H1 (cell line): Measurements from ENCODE around the gene CYP1A2. TPM values are rescaled to one million over a fixed set of nuclear protein-coding genes. Genes with fewer than 3 reads are reported as not detected.

Source experiments
- CTCF ChIA-PET: fragments of 300-600 bp; sonication (Branson Sonifier 250); formaldehyde crosslinking; loops from one replicate; lab custom pipeline; 2021; ENCODE audit not compliant: partially characterized antibody; lab: Charles Lee
- POLR2A ChIA-PET: fragments of 300-600 bp; sonication (Branson Sonifier 250); formaldehyde crosslinking; loops from one replicate; lab custom pipeline; 2021; ENCODE audit warnings: inconsistent platforms; ENCODE audit not compliant: partially characterized antibody; lab: Charles Lee
- DNase-seq, 2 experiments: peaks; one replicate each; pipeline versions ENCODE4 v3.0.0 to v3.0.0-alpha.2; 2010 to 2022; ENCODE audit warnings: low spot score in 2 of 2, low read depth in 1 of 2, mixed read lengths in 1 of 2
- FAIRE-seq: peaks from 2 replicates; lab custom pipeline; 2011; peaks lifted over from hg19 to GRCh38; lab: Jason Lieb, UNC
- H2AFZ ChIP-seq: 2 replicates; pipeline ENCODE4 v1.8.1; 2012; ENCODE audit warnings: low read length, inconsistent platforms
- H2AK5ac ChIP-seq: 2 replicates; pipeline ENCODE4 v1.6.1; 2013; ENCODE audit warnings: low read depth, low read length
- H2BK120ac ChIP-seq: replicated peaks from 2 replicates; pipeline ENCODE3; 2013; ENCODE audit warnings: low read depth, low read length, inconsistent platforms
- H2BK12ac ChIP-seq: 2 replicates; pipeline ENCODE4 v1.6.1; 2013; ENCODE audit warnings: low read depth, low read length
- H2BK15ac ChIP-seq: 2 replicates; pipeline ENCODE4 v1.6.1; 2013; ENCODE audit warnings: low read length
- H2BK20ac ChIP-seq: 2 replicates; pipeline ENCODE4 v1.6.1; 2013; ENCODE audit warnings: low read length
- H2BK5ac ChIP-seq: 2 replicates; pipeline ENCODE4 v1.6.1; 2013; ENCODE audit warnings: low read depth, low read length
- H3K14ac ChIP-seq: 2 replicates; pipeline ENCODE4 v1.6.1; 2013; ENCODE audit warnings: inconsistent platforms; ENCODE audit not compliant: insufficient read length
- H3K18ac ChIP-seq: 2 replicates; pipeline ENCODE4 v1.6.1; 2013; ENCODE audit warnings: low read length; ENCODE audit errors: extremely low read depth
- H3K23ac ChIP-seq: 2 replicates; pipeline ENCODE4 v1.6.1; 2013; ENCODE audit warnings: inconsistent platforms; ENCODE audit not compliant: insufficient read length
- H3K23me2 ChIP-seq: 2 replicates; pipeline ENCODE4 v1.6.1; 2013; ENCODE audit warnings: low read depth, low read length
- H3K27ac ChIP-seq: 2 replicates; pipeline ENCODE4 v1.6.1; 2011; ENCODE audit warnings: low read depth, low read length, inconsistent platforms
- H3K27me3 ChIP-seq, 4 experiments: replicated peaks in 1 of 4; 1 replicate in 1 of 4; 2 replicates in 3 of 4; pipeline versions ENCODE4 v1.6.1 to v1.8.1; 2011 to 2013; ENCODE audit warnings: low read length in 3 of 4, mild to moderate bottlenecking in 3 of 4, inconsistent platforms in 2 of 4, mixed read lengths in 2 of 4, moderate library complexity in 1 of 4; ENCODE audit not compliant: control insufficient read depth in 3 of 4, insufficient read depth in 3 of 4; ENCODE audit errors: extremely low read depth in 1 of 4
- H3K36me3 ChIP-seq, 4 experiments: 2 replicates each; pipeline versions ENCODE4 v1.6.1 to v1.8.1; 2011 to 2013; ENCODE audit warnings: mild to moderate bottlenecking in 4 of 4, low read length in 3 of 4, moderate library complexity in 2 of 4, control low read depth in 1 of 4, inconsistent platforms in 1 of 4; ENCODE audit not compliant: insufficient read depth in 4 of 4, control insufficient read depth in 2 of 4
- H3K4ac ChIP-seq: replicated peaks from 2 replicates; pipeline ENCODE3; 2013; ENCODE audit warnings: low read length, low read depth, mixed read lengths, inconsistent platforms; ENCODE audit not compliant: insufficient read length
- H3K4me1 ChIP-seq, 4 experiments: replicated peaks in 1 of 4; 1 replicate in 1 of 4; 2 replicates in 3 of 4; pipeline versions ENCODE4 v1.6.1 to v1.8.1; 2011 to 2013; ENCODE audit warnings: low read length in 3 of 4, inconsistent platforms in 2 of 4, mixed read lengths in 1 of 4; ENCODE audit not compliant: insufficient read depth in 4 of 4, control insufficient read depth in 3 of 4
- H3K4me2 ChIP-seq, 2 experiments: 2 replicates each; pipeline versions ENCODE4 v1.6.1 to v1.8.1; 2011 to 2013; ENCODE audit warnings: low read depth in 2 of 2, low read length in 2 of 2, control low read depth in 1 of 2, inconsistent platforms in 1 of 2, mild to moderate bottlenecking in 1 of 2; ENCODE audit not compliant: insufficient read depth in 1 of 2
- H3K4me3 ChIP-seq, 4 experiments: fragments of 200-600, 300-600 bp in 1 of 4; sonication (generic), shearing (Covaris generic), sonication (Bioruptor Twin) in 1 of 4; 2 replicates each; pipeline versions ENCODE4 v1.5.1 to v1.8.1; 2011 to 2016; ENCODE audit warnings: low read length in 4 of 4, low read depth in 3 of 4, control low read depth in 2 of 4, inconsistent platforms in 2 of 4, mild to moderate bottlenecking in 2 of 4, mixed read lengths in 1 of 4, moderate library complexity in 1 of 4; ENCODE audit not compliant: insufficient read depth in 2 of 4; ENCODE audit errors: extremely low read depth in 1 of 4
- H3K56ac ChIP-seq: replicated peaks from 2 replicates; pipeline ENCODE3; 2013; ENCODE audit warnings: low read depth, mild to moderate bottlenecking, mixed read lengths, low read length, inconsistent platforms; ENCODE audit not compliant: insufficient read length
- H3K79me1 ChIP-seq: 2 replicates; pipeline ENCODE4 v1.6.1; 2013; ENCODE audit warnings: low read depth, low read length, control low read depth
- H3K79me2 ChIP-seq, 2 experiments: 2 replicates each; pipeline versions ENCODE4 v1.6.1 to v1.8.1; 2012 to 2013; ENCODE audit warnings: low read length in 2 of 2, mild to moderate bottlenecking in 2 of 2, inconsistent platforms in 1 of 2; ENCODE audit not compliant: insufficient read depth in 2 of 2, control insufficient read depth in 1 of 2
- H3K9ac ChIP-seq, 4 experiments: replicated peaks in 1 of 4; 1 replicate in 1 of 4; 2 replicates in 3 of 4; pipeline versions ENCODE4 v1.6.1 to v1.8.1; 2011 to 2013; ENCODE audit warnings: low read depth in 3 of 4, low read length in 3 of 4, control low read depth in 2 of 4, mild to moderate bottlenecking in 2 of 4, moderate library complexity in 2 of 4, inconsistent platforms in 1 of 4; ENCODE audit errors: extremely low read depth in 1 of 4
- H3K9me3 ChIP-seq, 2 experiments: 2 replicates each; pipeline versions ENCODE4 v1.6.1 to v1.8.1; 2012 to 2013; ENCODE audit warnings: mild to moderate bottlenecking in 2 of 2, moderate library complexity in 2 of 2, control low read depth in 1 of 2, inconsistent platforms in 1 of 2, low read depth in 1 of 2, low read length in 1 of 2, mixed read lengths in 1 of 2; ENCODE audit not compliant: insufficient read depth in 2 of 2
- H4K20me1 ChIP-seq, 2 experiments: replicated peaks in 1 of 2; 2 replicates each; pipeline versions ENCODE3 to v1.8.1; 2011 to 2013; ENCODE audit warnings: inconsistent platforms in 2 of 2, low read length in 2 of 2, mild to moderate bottlenecking in 1 of 2; ENCODE audit not compliant: insufficient read depth in 2 of 2, control insufficient read depth in 1 of 2
- H4K5ac ChIP-seq: 2 replicates; pipeline ENCODE4 v1.6.1; 2013; ENCODE audit warnings: low read length, low read depth, mixed read lengths, inconsistent platforms; ENCODE audit not compliant: insufficient read length
- H4K8ac ChIP-seq: 2 replicates; pipeline ENCODE4 v1.8.0; 2013; ENCODE audit warnings: mild to moderate bottlenecking, moderate library complexity, low read length, inconsistent platforms; ENCODE audit not compliant: insufficient read depth; ENCODE audit errors: extremely low read depth
- H4K91ac ChIP-seq: replicated peaks from 2 replicates; pipeline ENCODE3; 2013; ENCODE audit warnings: low read length, mixed read lengths, inconsistent platforms; ENCODE audit not compliant: insufficient read length
- JUND ChIP-seq: IDR thresholded peaks from 2 replicates; pipeline ENCODE4 v1.6.1; 2011; ENCODE audit warnings: mild to moderate bottlenecking, improper control_type of control experiment, low read length
- RXRA ChIP-seq: IDR thresholded peaks from 2 replicates; pipeline ENCODE4 v1.6.1; 2011; ENCODE audit warnings: low read depth, mild to moderate bottlenecking, low read length, moderate library complexity; ENCODE audit not compliant: insufficient read depth
- WGBS, 2 experiments: shearing (Covaris generic) in 1 of 2; methylation state at CpG; one replicate each; pipeline versions ENCODE4 v1.1.6 to v1.1.7; 2013 to 2015; ENCODE audit warnings: low lambda C conversion rate in 2 of 2, mixed read lengths in 2 of 2, inconsistent platforms in 1 of 2, low coverage in 1 of 2, missing lambda C conversion rate in 1 of 2; ENCODE audit not compliant: insufficient replicate concordance in 2 of 2, insufficient coverage in 1 of 2, insufficient read length in 1 of 2; ENCODE audit errors: extremely low coverage in 1 of 2, missing lambda C conversion rate in 1 of 2; 5-methylcytosine and 5-hydroxymethylcytosine counted together
- polyA plus RNA-seq, 7 experiments: library from polyadenylated mRNA; depleted of rRNA in 3 of 7; stranded (reverse) in 5 of 7; unstranded in 2 of 7; fragments of >200 nt in 5 of 7; fragments of 200-250 nt in 2 of 7; gene quantifications; 1 replicate in 5 of 7; 2 replicates in 1 of 7; 4 replicates in 1 of 7; pipeline versions ENCODE4 v1.2.1 to v1.2.3, GENCODE V29; 2011 to 2013; ENCODE audit warnings: missing spikeins in 2 of 7, mixed read lengths in 2 of 7
- total RNA-seq: library from RNA; stranded (reverse); fragmentation: NEBNext Ultra II Directional; extraction: Animal tissue kit (Norgen Biotek cat#: 25700); gene quantifications from 2 replicates; pipeline ENCODE4 v1.2.1, GENCODE V29; 2021

Gene CYP1A2
- total and polyA plus RNA-seq, 2 of the 8 experiments (the other 6 are each of a cell fraction or from before 2014, with no cell fraction given), result not detected

DNA sequence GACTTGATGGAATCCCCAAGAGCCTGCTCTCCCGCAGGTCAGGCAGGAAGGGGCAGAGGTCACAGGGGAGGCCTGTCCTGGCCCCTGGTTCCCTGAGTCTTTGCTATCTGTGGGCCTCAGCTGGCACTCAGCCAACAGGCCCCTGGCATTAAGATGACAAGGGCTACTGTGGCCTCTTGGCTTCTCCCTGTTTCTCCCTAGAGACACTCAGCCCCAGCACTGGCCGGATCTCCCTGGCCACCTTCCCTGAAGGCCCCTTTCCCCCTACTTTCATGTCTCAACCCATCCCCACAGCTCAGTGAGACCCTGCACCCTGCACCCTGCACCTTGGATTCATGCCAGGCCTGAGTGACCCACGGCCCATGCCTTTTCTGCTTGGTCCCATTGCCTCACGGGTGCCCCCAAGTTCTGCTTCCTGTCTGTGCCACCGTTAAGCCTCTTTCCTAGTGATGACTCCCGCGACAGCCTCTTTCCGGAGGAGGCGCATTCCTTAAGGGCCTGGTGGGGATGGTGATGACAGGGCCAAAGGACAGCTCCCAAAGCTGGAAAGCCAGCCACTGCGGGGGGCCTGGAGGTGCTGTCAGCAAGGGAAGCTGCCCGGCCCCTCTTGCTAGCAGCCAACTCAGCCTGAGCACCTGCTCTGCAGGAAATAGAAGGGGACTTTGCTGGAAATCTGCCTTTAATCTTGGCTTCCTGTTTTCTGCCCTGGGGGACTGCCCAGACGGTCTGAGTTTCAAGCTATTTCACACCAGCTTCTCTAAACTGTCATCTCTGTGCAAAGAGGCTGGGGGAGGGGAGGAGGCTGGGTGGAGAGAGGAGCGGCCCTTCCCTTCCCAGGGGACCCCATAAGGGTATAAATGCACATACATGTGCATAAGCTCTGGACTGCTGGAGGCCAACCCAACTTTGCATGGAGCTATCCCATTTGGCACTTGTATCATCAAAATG, 28.4 kb downstream of the CYP1A2 start:
- H2BK120ac ChIP-seq, result no peak overlapping the region
- WGBS, 2 experiments, result 68% methylated on average over 12 of the region's 13 CpGs; no CpG with 5 or more reads in 1 of the 2 experiments
- CTCF ChIA-PET, result interaction anchor here (0.5 to 53.7 kb wide), 13 partner anchors 7 to 174 kb away, joined by 3 to 1439 read pairs (median 3); partner anchors contain the start of genes CLK3 and CPLX3
- no peak overlapping the region for H2BK5ac ChIP-seq
- no peak overlapping the region for H4K5ac ChIP-seq
- POLR2A ChIA-PET, result interaction anchor here (0.5 to 2.1 kb wide), 9 partner anchors 8 to 253 kb away, joined by 3 to 18 read pairs (median 3); partner anchors contain the start of gene CLK3
- H3K18ac ChIP-seq, result no peak overlapping the region
- no peak overlapping the region for H3K23ac ChIP-seq
- H3K79me1 ChIP-seq, result no peaks in the 10 kb centered on the region
- H3K27ac ChIP-seq, result no peak overlapping the region
- H3K79me2 ChIP-seq, result no peaks in the 10 kb centered on the region
- no peak overlapping the region for H2AK5ac ChIP-seq
- H2BK20ac ChIP-seq, result no peak overlapping the region
- no peak overlapping the region for H3K4ac ChIP-seq
- no peak overlapping the region for H4K8ac ChIP-seq
- no peak overlapping the region for H3K56ac ChIP-seq
- H3K4me2 ChIP-seq, result no peak overlapping the region
- H2AFZ ChIP-seq, result no peak overlapping the region
- TF ChIP-seq RXRA (no peak), JUND (no peak)
- TF ChIP-seq, all 59 proteins: peak for 0
- no peaks in the 10 kb centered on the region for H3K9me3 ChIP-seq
- peaks cover 0 to 15% (median 11%) of the 10 kb centered on the region in 4 experiments; a peak in 6 of 7 replicates for H3K27me3 ChIP-seq
- DNase-seq (no peak), FAIRE-seq (no peak)
- no peak overlapping the region for H4K91ac ChIP-seq
- H3K9ac ChIP-seq, result no peak overlapping the region
- no peaks in the 10 kb centered on the region for H4K20me1 ChIP-seq
- no peak overlapping the region for H2BK12ac ChIP-seq
- H3K36me3 ChIP-seq, result no peaks in the 10 kb centered on the region
- H3K4me3 ChIP-seq, result no peak overlapping the region
- H3K23me2 ChIP-seq, result peaks cover 4% of the 10 kb centered on the region; the same call in 1 of the 2 replicates
- no peak overlapping the region for H2BK15ac ChIP-seq
- no peak overlapping the region for H3K14ac ChIP-seq
- H3K4me1 ChIP-seq, result peaks cover 4 to 17% (median 12%) of the 10 kb centered on the region in 4 experiments
